Breast epithelium (tissue), 4 donors: ENCODE data around the gene SH2D7. TPM values are rescaled to one million over a fixed set of nuclear protein-coding genes. Genes with fewer than 3 reads are reported as not detected.

Experiments used
- DNase-seq, 2 donors: peaks; one replicate each; pipeline ENCODE4 v3.0.0-alpha.2; 2019; ENCODE audit warnings: low spot score in 2 of 2
- H3K27ac ChIP-seq, 2 donors: fragments of 200-600 bp; sonication (generic) in 1 of 2; one replicate each; pipeline ENCODE4 v1.5.1; 2016 to 2019; ENCODE audit warnings: mild to moderate bottlenecking in 1 of 2
- H3K27me3 ChIP-seq, 2 donors: fragments of 200-600 bp; sonication (generic) in 1 of 2; one replicate each; pipeline versions ENCODE4 v1.5.1 to v1.6.0; 2017 to 2019; ENCODE audit warnings: control low read depth in 1 of 2, mild to moderate bottlenecking in 1 of 2
- H3K36me3 ChIP-seq: fragments of 200-600 bp; one replicate; pipeline ENCODE4 v1.5.1; 2019
- H3K4me1 ChIP-seq, 2 donors: fragments of 200-600 bp; sonication (generic); one replicate each; pipeline ENCODE4 v1.5.1; 2016 to 2019; ENCODE audit warnings: control low read depth in 1 of 2
- H3K4me3 ChIP-seq, 3 donors: fragments of 200-600 bp; sonication (generic); 1 replicate in 2 of 3; 2 replicates in 1 of 3; pipeline ENCODE4 v1.5.1; 2016 to 2019; ENCODE audit warnings: mild to moderate bottlenecking in 3 of 3, moderate library complexity in 2 of 3
- H3K9me3 ChIP-seq, 2 donors: fragments of 200-600 bp; sonication (generic) in 1 of 2; one replicate each; pipeline ENCODE4 v1.5.1; 2016 to 2019; ENCODE audit warnings: control low read depth in 1 of 2
- POLR2A ChIP-seq: fragments of 450-650 bp; IDR thresholded peaks from one replicate; pipeline ENCODE4 v1.6.1; 2016; ENCODE audit warnings: antibody characterized with exemption, mild to moderate bottlenecking, moderate library complexity
- POLR2AphosphoS5 ChIP-seq, 3 donors: sonication (generic); formaldehyde crosslinking; IDR thresholded peaks; one replicate each; pipeline ENCODE4 v1.6.1; 2017; ENCODE audit warnings: antibody characterized with exemption in 3 of 3
- intact Hi-C: fragments of 100-400 bp; cut with DNase I; formaldehyde crosslinking; loops from one replicate; pipeline ENCODE4 v1.15.1; 2023; ENCODE audit warnings: low total_unique reads
- total RNA-seq, 3 donors: library from RNA; depleted of rRNA; stranded (reverse); fragments of >200 nt; gene quantifications; one replicate each; pipeline ENCODE4 v1.1.0, GENCODE V29; 2016
- TF ChIP-seq, protein P1 (sequence below), 3 donors: fragments of 450-650 bp; IDR thresholded peaks; one replicate each; pipeline ENCODE4 v1.5.1; 2016 to 2017; ENCODE audit warnings: antibody characterized with exemption in 3 of 3, mild to moderate bottlenecking in 3 of 3, moderate library complexity in 3 of 3

Gene SH2D7
- total RNA-seq, 3 donors from 2014 or later, result not detected

DNA sequence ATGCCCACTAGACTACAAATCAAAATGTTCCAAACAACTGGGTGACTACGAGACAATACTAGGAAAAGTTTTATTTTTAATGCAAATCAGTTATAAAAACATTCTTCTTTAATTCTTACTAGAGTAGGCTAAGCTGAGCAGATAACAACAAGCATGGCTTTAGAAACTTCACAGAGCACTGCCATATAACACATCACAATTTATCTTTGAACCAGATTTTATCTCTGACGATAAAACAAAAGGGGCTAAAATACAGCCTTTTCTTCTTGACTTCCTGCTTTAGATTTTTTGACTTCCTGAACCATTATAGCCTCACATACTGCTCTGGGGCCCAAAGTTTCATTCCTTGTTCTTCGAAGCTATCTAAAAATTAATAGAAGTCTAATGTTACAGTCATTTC, 40.8 kb upstream of the SH2D7 start:
- no peaks in the 10 kb centered on the region for H3K36me3 ChIP-seq
- no peaks in the 10 kb centered on the region for H3K27me3 ChIP-seq
- intact Hi-C loops, result no loop called here
- DNase-seq, result no peak
- no peak overlapping the region for H3K4me3 ChIP-seq
- H3K4me1 ChIP-seq, result peaks cover 7 to 15% of the 10 kb centered on the region in 2 donors
- TF ChIP-seq POLR2AphosphoS5 (IDR thresholded peaks at IDR 0.05), result no peak
- TF ChIP-seq POLR2A, result no peak
- TF ChIP-seq, protein P1, sequence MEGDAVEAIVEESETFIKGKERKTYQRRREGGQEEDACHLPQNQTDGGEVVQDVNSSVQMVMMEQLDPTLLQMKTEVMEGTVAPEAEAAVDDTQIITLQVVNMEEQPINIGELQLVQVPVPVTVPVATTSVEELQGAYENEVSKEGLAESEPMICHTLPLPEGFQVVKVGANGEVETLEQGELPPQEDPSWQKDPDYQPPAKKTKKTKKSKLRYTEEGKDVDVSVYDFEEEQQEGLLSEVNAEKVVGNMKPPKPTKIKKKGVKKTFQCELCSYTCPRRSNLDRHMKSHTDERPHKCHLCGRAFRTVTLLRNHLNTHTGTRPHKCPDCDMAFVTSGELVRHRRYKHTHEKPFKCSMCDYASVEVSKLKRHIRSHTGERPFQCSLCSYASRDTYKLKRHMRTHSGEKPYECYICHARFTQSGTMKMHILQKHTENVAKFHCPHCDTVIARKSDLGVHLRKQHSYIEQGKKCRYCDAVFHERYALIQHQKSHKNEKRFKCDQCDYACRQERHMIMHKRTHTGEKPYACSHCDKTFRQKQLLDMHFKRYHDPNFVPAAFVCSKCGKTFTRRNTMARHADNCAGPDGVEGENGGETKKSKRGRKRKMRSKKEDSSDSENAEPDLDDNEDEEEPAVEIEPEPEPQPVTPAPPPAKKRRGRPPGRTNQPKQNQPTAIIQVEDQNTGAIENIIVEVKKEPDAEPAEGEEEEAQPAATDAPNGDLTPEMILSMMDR (IDR thresholded peaks at IDR 0.05), result no peak
- H3K9me3 ChIP-seq, result no peaks in the 10 kb centered on the region
- peak overlapping the region in 1 of 2 donors; percentile 83 for H3K27ac ChIP-seq

DNA sequence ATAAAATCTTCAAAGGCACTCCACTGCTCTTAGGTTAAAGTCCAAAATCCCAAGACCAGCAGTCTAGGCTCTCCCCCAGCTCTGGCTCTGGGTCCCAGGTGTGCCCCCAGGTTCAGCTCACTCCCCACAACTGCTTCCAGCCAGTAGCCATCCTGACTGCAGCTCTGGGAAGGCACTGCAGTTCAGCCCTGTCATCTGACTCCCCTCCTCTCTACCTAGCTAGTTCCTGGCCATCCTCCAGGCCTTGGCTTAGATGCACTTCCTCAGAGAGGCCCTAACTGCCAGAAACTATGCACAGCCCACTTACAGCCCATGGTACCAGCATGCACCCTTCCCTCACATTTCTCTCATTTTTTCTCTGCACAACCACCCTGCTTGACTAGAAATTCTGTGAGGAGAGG, 40.4 kb upstream of the SH2D7 start:
- H3K4me3 ChIP-seq, result no peak overlapping the region
- no peaks in the 10 kb centered on the region for H3K36me3 ChIP-seq
- no peak for DNase-seq
- no peaks in the 10 kb centered on the region for H3K27me3 ChIP-seq
- no peaks in the 10 kb centered on the region for H3K9me3 ChIP-seq
- peaks cover 7 to 15% of the 10 kb centered on the region in 2 donors for H3K4me1 ChIP-seq
- no peak for TF ChIP-seq POLR2AphosphoS5 (IDR thresholded peaks at IDR 0.05)
- TF ChIP-seq, protein P1 (IDR thresholded peaks at IDR 0.05), result no peak
- TF ChIP-seq POLR2A, result no peak
- peak overlapping the region in 1 of 2 donors; percentile 62 for H3K27ac ChIP-seq
- intact Hi-C loops, result no loop called here

DNA sequence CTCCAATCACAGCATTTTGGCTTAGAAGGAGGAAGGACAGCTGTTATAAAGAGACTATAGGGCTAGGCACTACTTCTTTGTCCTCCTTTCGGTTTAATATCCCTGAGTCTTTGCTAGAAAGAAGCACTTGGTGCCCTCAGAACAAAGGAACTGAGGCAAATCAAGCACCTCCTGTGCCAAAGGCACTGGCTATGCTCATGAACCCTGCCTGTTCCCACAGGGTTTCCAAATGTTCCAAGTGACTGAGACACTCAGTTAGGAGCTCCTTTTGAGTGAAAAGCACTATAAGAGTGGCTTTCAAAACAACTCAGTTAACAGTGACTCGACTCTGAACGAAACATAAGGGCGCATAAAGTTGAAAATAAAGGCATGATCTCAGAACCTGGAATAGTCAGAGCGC, 39.8 kb upstream of the SH2D7 start:
- no peaks in the 10 kb centered on the region for H3K9me3 ChIP-seq
- H3K27me3 ChIP-seq, result no peaks in the 10 kb centered on the region
- H3K27ac ChIP-seq, result peak overlapping the region in 1 of 2 donors; percentile 62
- no peak overlapping the region for H3K4me3 ChIP-seq
- no peaks in the 10 kb centered on the region for H3K36me3 ChIP-seq
- H3K4me1 ChIP-seq, result peaks cover 2 to 15% of the 10 kb centered on the region in 2 donors
- no peak for TF ChIP-seq POLR2AphosphoS5 (IDR thresholded peaks at IDR 0.05)
- TF ChIP-seq, protein P1 (IDR thresholded peaks at IDR 0.05), result no peak
- no peak for TF ChIP-seq POLR2A
- intact Hi-C loops, result no loop called here
- no peak for DNase-seq

DNA sequence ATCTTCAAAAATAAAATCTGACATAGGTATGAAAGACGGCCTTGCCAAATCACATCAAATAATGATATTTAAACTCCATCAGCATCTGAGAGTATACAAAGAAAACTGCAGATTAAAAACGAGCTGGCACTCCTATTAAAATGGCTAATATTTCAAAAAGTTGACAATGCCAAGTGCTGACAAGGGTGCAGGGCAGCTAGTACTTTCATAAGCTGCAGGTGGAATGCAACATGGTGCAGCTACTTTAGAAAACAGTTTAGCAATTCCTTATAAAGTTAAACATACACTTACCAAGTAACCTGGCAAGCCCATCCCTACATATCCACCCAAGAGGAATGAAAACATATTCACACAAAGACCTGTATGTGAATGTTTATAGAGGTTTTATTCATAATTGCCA, 37.8 kb upstream of the SH2D7 start:
- H3K36me3 ChIP-seq, result no peaks in the 10 kb centered on the region
- no peaks in the 10 kb centered on the region for H3K9me3 ChIP-seq
- H3K4me3 ChIP-seq, result no peak overlapping the region
- H3K27ac ChIP-seq, result no peak overlapping the region
- no peak for TF ChIP-seq POLR2A
- no peak for TF ChIP-seq POLR2AphosphoS5 (IDR thresholded peaks at IDR 0.05)
- TF ChIP-seq, protein P1 (IDR thresholded peaks at IDR 0.05), result no peak
- H3K4me1 ChIP-seq, result peaks cover 0 to 10% of the 10 kb centered on the region in 2 donors
- H3K27me3 ChIP-seq, result no peaks in the 10 kb centered on the region
- intact Hi-C loops, result no loop called here
- DNase-seq, result no peak

DNA sequence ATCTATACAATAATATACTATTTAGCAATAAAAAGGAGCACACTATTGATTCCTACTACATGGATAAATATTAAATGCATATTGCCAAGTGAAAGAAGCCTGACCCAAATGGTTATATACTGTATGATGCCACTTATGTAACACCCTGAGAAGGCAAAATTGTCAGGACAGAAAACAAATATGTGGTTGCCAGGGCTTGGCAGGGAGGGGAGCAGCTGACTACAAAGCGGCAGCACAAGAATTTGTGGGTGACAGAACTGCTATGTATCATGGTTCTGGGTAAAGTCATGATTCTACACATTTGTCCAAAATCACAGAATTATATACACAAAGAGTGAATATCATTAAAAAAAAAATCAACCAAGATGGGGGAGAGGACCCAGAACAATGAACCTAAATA, 37.4 kb upstream of the SH2D7 start:
- Histone ChIP-seq H3K9me3 (no peaks in the 10 kb centered on the region), H3K27ac (no peak overlapping the region), H3K36me3 (no peaks in the 10 kb centered on the region), H3K4me3 (no peak overlapping the region), H3K27me3 (no peaks in the 10 kb centered on the region), H3K4me1 (peaks cover 0 to 9% of the 10 kb centered on the region in 2 donors)
- DNase-seq, result no peak
- intact Hi-C loops, result no loop called here
- no peak for TF ChIP-seq POLR2A
- TF ChIP-seq, protein P1 (IDR thresholded peaks at IDR 0.05), result no peak
- TF ChIP-seq POLR2AphosphoS5 (IDR thresholded peaks at IDR 0.05), result no peak
